Activated CD4-positive, alpha-beta T cell treated with anti-CD3 and anti-CD28 coated beads, Interleukin-2, amount 50 U/mL, for 48 hours (primary cell): ENCODE data around the gene BHLHA9.
"Not testable (repeated sequence)": the region's sequence is repeated elsewhere in the genome, so short reads cannot be mapped to it uniquely, and the experiment has no call there.

Experiments
- DNase-seq, 2 experiments: peaks; one replicate each; pipeline ENCODE4 v3.0.0-alpha.2; 2020

BHLHA9 gene

DNA sequence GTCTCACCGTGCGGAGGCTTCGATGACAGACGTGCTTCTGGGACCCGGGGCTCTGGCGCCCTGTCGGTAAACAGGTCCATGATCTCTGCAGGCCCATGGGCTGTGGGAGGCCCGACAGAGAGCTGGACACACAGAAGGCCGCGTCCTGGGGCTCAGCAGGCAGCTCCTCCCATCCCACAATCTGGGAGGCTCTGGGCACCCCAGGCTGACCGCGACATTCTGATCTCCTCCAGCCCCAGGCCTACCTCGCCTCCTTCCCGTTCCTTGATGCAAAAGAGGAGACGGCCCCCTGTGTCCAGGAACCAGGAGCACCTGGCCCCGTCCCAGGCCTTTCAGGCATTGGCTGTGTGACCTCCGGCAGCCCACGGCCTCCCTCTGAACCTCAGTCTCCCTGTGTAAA, 32.5 kb downstream of the BHLHA9 start:
- no peak for DNase-seq

DNA sequence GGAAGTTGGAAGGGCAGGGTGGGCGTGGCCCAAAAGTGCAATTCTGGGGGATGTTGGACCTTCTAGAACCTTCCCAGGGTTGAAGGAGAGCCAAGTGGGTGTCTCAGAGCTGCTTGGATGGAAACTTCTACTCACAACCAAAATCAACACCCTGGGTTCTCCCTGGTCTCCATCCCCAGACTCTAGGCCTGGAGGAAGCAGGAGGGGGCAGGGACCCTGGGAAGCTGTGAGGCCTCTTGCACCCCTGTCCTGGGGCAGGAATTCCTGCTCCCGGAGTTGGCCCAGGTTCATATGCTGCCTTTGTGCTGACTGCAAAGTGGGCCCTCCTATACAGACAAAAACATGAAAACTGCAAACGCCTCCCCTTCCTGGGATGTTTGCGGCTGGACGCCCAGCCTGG, 34.3 kb downstream of the BHLHA9 start:
- DNase-seq = no peak

DNA sequence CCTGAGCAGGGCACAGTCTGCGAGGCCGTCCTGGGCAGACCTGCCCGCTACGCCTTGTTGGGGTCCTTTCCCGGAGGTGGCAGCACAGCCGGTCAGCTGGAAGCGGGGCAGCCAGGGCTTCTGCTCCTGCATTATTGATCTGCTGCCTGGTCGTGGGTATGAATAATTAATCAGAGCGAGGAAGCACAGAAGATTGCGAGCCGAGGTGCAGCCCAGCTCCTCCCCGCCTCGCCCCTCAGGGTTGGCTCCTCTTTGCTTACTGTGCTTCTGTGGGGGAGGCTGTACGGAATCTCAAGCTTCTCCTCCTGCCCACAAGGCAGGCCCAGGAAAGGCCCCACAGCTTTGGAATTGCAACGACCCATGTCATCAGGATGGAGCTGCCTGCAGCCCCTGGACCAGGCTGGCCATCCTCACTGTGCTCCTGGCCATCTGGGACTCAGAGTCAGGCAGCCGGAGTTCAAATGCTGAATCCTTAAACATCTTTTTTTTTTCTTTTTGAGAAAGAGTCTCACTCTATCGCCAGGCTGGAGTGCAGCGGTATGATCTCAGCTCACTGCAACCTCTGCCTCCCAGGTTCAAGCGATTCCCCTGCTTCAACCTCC, 34.8 kb downstream of the BHLHA9 start:
- DNase-seq = no peak

- not testable (repeated sequence) for DNase-seq
Observed at GRCh38 chr17:1307829-1308228, 37.6 kb downstream of the BHLHA9 start.

- DNase-seq = no peak
Observed at GRCh38 chr17:1312261-1312870, 42.1 kb downstream of the BHLHA9 start.

- no peak for DNase-seq
Observed at GRCh38 chr17:1313270-1314005, 43.2 kb downstream of the BHLHA9 start.

- no peak for DNase-seq
Observed at GRCh38 chr17:1315409-1315808, 45.2 kb downstream of the BHLHA9 start.

DNA sequence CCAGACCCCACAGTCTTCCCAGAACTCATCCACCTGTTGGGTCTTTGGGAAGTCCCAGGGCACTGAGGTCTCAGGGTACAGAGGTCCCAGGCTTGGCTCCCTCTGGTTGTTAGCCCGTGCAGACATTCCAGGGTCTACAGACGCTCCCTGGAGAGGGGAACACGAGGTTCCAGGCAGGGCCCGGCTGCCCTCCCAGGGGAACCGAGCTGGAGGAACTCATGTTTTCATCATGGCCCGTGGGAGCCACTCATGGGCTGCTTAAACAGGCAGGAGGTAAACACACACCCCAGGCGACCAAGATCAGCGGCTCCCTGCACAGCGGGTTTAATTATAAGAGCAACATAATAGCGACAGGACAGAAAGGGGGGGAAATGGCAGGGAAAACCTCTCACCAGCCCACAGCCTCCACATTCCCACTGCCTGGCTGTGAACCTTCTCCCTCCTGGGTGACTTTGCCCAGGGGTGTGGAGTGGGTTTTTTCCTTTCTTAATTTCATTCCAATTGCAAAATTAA, 45.7 kb downstream of the BHLHA9 start:
- no peak for DNase-seq
